NCI-H2107 treated with DMSO at 0.1 percent for 48 hours (cell line): ENCODE results near the gene SOX2.
"Not testable (repeated sequence)": the region's sequence is repeated elsewhere in the genome, so short reads cannot be mapped to it uniquely, and the experiment has no call there.

ENCODE experiments used
- DNase-seq: peaks from one replicate; lab custom pipeline; 2025; ENCODE audit not compliant: unreplicated experiment; lab: John Stamatoyannopoulos, UW

SOX2 gene

GRCh38 chr3:181756645-181757297 lies 45.0 kb downstream of the SOX2 start:
- no peak for DNase-seq

GRCh38 chr3:181757694-181758306 lies 46.1 kb downstream of the SOX2 start:
- DNase-seq: peak; percentile 79

GRCh38 chr3:181761906-181762305 lies 50.2 kb downstream of the SOX2 start:
- DNase-seq: no peak

GRCh38 chr3:181764033-181764432 lies 52.3 kb downstream of the SOX2 start:
- not testable (repeated sequence) for DNase-seq
